Smooth muscle cell (in vitro differentiated cells): ENCODE measurements around the gene TMPRSS4. TPM values are rescaled to one million over a fixed set of nuclear protein-coding genes. Genes with fewer than 3 reads are reported as not detected.
A peak's percentile ranks its signal among the peaks of the same experiment; 100 is the strongest.

Source experiments
- DNase-seq: peaks from one replicate; lab custom pipeline; 2025; ENCODE audit not compliant: unreplicated experiment; lab: John Stamatoyannopoulos, UW
- H2AFZ ChIP-seq: fragments of 200-600 bp; sonication (generic); 2 replicates; pipeline ENCODE4 v1.6.0; 2016; ENCODE audit warnings: antibody characterized with exemption, low read depth, mild to moderate bottlenecking
- H3F3A ChIP-seq: fragments of 200-600 bp; sonication (generic); 2 replicates; pipeline ENCODE4 v1.6.0; 2017; ENCODE audit warnings: antibody characterized with exemption, low read depth
- H3K27ac ChIP-seq: fragments of 200-600 bp; sonication (generic); 2 replicates; pipeline ENCODE4 v1.5.1; 2016; ENCODE audit warnings: low read depth, mild to moderate bottlenecking
- H3K27me3 ChIP-seq: fragments of 200-600 bp; sonication (generic); 2 replicates; pipeline ENCODE4 v1.6.1; 2016; ENCODE audit warnings: low read depth, mild to moderate bottlenecking
- H3K36me3 ChIP-seq: fragments of 200-600 bp; sonication (generic); 2 replicates; pipeline ENCODE4 v1.5.1; 2016; ENCODE audit warnings: low read depth
- H3K4me1 ChIP-seq: fragments of 200-600 bp; sonication (generic); 2 replicates; pipeline ENCODE4 v1.5.1; 2016; ENCODE audit warnings: low read depth
- H3K4me2 ChIP-seq: fragments of 200-600 bp; sonication (generic); 2 replicates; pipeline ENCODE4 v1.6.0; 2016; ENCODE audit warnings: mild to moderate bottlenecking
- H3K4me3 ChIP-seq: fragments of 200-600 bp; sonication (generic); 2 replicates; pipeline ENCODE4 v1.5.1; 2016; ENCODE audit warnings: mild to moderate bottlenecking
- H3K79me2 ChIP-seq: fragments of 200-600 bp; sonication (generic); 2 replicates; pipeline ENCODE4 v1.6.0; 2016; ENCODE audit warnings: low read depth, mild to moderate bottlenecking
- H3K9ac ChIP-seq: fragments of 200-600 bp; sonication (generic); 2 replicates; pipeline ENCODE4 v1.6.0; 2016; ENCODE audit warnings: low read depth
- H3K9me3 ChIP-seq: fragments of 200-600 bp; sonication (generic); replicated peaks from 2 replicates; pipeline ENCODE4 v1.5.1; 2016; ENCODE audit warnings: low read depth
- H4K20me1 ChIP-seq: fragments of 200-600 bp; sonication (generic); 2 replicates; pipeline ENCODE4 v1.6.0; 2016; ENCODE audit warnings: low read depth
- CTCF ChIP-seq: fragments of 200-600 bp; sonication (generic); IDR thresholded peaks from 2 replicates; pipeline ENCODE4 v1.5.1; 2017; ENCODE audit warnings: borderline replicate concordance, mild to moderate bottlenecking, antibody characterized with exemption; ENCODE audit not compliant: insufficient read depth, poor library complexity, severe bottlenecking
- WGBS: methylation state at CpG from one replicate; pipeline ENCODE4 v1.1.7; 2016; ENCODE audit warnings: low lambda C conversion rate; 5-methylcytosine and 5-hydroxymethylcytosine counted together
- polyA plus RNA-seq: library from polyadenylated mRNA; unstranded; fragments of >200 nt; fragmentation: Nextera tagmentation; extraction: Ambion mirVana; gene quantifications from 2 replicates; pipeline ENCODE4 v1.2.1, GENCODE V29; 2016
- total RNA-seq: library from RNA; depleted of rRNA; stranded (reverse); fragments of >200 nt; gene quantifications from 2 replicates; pipeline ENCODE4 v1.2.3, GENCODE V29; 2014

Gene TMPRSS4
- total and polyA plus RNA-seq, 2 experiments from 2014 or later = 7.4 TPM; not detected in 1

GRCh38 chr11:118145285-118146227 is 68.7 kb downstream of the TMPRSS4 start:
- no peaks in the 10 kb centered on the region for H3K79me2 ChIP-seq
- WGBS = 2% methylated on average over 50 of the region's 78 CpGs
- peak overlapping the region; percentile 56 for H3K4me3 ChIP-seq
- no peaks in the 10 kb centered on the region for H3F3A ChIP-seq
- DNase-seq = peak; percentile 43
- H3K4me2 ChIP-seq = peak overlapping the region; percentile 86
- H3K27ac ChIP-seq = no peak overlapping the region
- no peaks in the 10 kb centered on the region for H3K4me1 ChIP-seq
- H4K20me1 ChIP-seq = no peaks in the 10 kb centered on the region
- peaks cover 57% of the 10 kb centered on the region for H3K27me3 ChIP-seq
- TF ChIP-seq CTCF = peak; percentile 92
- no peaks in the 10 kb centered on the region for H3K9me3 ChIP-seq
- H3K9ac ChIP-seq = no peak overlapping the region
- H3K36me3 ChIP-seq = no peaks in the 10 kb centered on the region
- peak overlapping the region; percentile 84 for H2AFZ ChIP-seq

- no peaks in the 10 kb centered on the region for H3K4me1 ChIP-seq
- no peak overlapping the region for H3K9ac ChIP-seq
- H3K4me3 ChIP-seq = no peak overlapping the region
- no peaks in the 10 kb centered on the region for H3F3A ChIP-seq
- no peak overlapping the region for H3K27ac ChIP-seq
- H3K36me3 ChIP-seq = no peaks in the 10 kb centered on the region
- TF ChIP-seq CTCF = no peak
- no peak overlapping the region for H2AFZ ChIP-seq
- no peak for DNase-seq
- H4K20me1 ChIP-seq = no peaks in the 10 kb centered on the region
- H3K27me3 ChIP-seq = peaks cover 57% of the 10 kb centered on the region
- 85% methylated on average over 6 of the region's 6 CpGs for WGBS
- no peaks in the 10 kb centered on the region for H3K79me2 ChIP-seq
- no peak overlapping the region for H3K4me2 ChIP-seq
- no peaks in the 10 kb centered on the region for H3K9me3 ChIP-seq
These were observed 69.7 kb downstream of the TMPRSS4 start for GRCh38 chr11:118146554-118146953.

- no peaks in the 10 kb centered on the region for H4K20me1 ChIP-seq
- no peaks in the 10 kb centered on the region for H3K9me3 ChIP-seq
- no peaks in the 10 kb centered on the region for H3K4me1 ChIP-seq
- no peaks in the 10 kb centered on the region for H3K36me3 ChIP-seq
- no peak overlapping the region for H3K4me3 ChIP-seq
- no peak for TF ChIP-seq CTCF
- no peak overlapping the region for H3K27ac ChIP-seq
- H3K27me3 ChIP-seq = peaks cover 65% of the 10 kb centered on the region
- no peak for DNase-seq
- no peaks in the 10 kb centered on the region for H3K79me2 ChIP-seq
- H3K9ac ChIP-seq = no peak overlapping the region
- H3K4me2 ChIP-seq = no peak overlapping the region
- no peak overlapping the region for H2AFZ ChIP-seq
- no peaks in the 10 kb centered on the region for H3F3A ChIP-seq
- WGBS = 50% methylated on average over 3 of the region's 3 CpGs
These were observed 70.6 kb downstream of the TMPRSS4 start for GRCh38 chr11:118147502-118147901.
